Measurements from ENCODE around the gene SLC26A8. TPM values are rescaled to one million over a fixed set of nuclear protein-coding genes. Genes with fewer than 3 reads are reported as not detected.

SLC26A8 gene
- total and polyA plus RNA-seq, 8 donors: 0.12 to 0.58 (median 0.15) TPM; not detected in 4

DNA sequence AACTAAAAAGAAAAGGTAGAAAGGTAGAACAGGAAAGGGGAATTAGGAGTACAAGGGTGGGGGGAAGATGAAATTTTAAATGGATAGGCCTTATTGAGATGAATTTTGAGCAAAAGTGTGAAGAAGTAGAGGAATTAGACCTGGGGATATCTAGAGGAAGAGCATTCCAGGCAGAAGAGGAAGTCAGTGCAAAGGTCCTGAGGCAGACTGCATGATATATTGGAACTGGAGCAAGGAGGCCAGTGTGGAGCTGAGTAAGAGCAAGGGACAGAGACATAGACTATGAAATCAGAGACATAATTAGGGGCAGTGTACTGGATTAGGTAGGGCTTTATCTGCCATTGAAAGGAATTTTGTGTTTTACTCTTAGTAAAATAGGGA, 43.6 kb upstream of the SLC26A8 start:
- TF ChIP-seq POLR2AphosphoS5 (IDR thresholded peaks at IDR 0.05): no peak
- TF ChIP-seq EP300 (IDR thresholded peaks at IDR 0.05): no peak
- TF ChIP-seq, protein P1, sequence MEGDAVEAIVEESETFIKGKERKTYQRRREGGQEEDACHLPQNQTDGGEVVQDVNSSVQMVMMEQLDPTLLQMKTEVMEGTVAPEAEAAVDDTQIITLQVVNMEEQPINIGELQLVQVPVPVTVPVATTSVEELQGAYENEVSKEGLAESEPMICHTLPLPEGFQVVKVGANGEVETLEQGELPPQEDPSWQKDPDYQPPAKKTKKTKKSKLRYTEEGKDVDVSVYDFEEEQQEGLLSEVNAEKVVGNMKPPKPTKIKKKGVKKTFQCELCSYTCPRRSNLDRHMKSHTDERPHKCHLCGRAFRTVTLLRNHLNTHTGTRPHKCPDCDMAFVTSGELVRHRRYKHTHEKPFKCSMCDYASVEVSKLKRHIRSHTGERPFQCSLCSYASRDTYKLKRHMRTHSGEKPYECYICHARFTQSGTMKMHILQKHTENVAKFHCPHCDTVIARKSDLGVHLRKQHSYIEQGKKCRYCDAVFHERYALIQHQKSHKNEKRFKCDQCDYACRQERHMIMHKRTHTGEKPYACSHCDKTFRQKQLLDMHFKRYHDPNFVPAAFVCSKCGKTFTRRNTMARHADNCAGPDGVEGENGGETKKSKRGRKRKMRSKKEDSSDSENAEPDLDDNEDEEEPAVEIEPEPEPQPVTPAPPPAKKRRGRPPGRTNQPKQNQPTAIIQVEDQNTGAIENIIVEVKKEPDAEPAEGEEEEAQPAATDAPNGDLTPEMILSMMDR (IDR thresholded peaks at IDR 0.05): no peak
- TF ChIP-seq POLR2A (IDR thresholded peaks at IDR 0.05): no peak
- Histone ChIP-seq H3K4me3 (no peak overlapping the region), H3K9me3 (no peaks in the 10 kb centered on the region), H3K27ac (peak overlapping the region in 1 of 5 donors; percentile 57), H3K36me3 (peaks cover 0 to 3% (median 0%) of the 10 kb centered on the region in 4 donors), H3K27me3 (no peaks in the 10 kb centered on the region), H3K4me1 (peaks cover 45 to 99% (median 70%) of the 10 kb centered on the region in 4 donors)
- no peak for DNase-seq
- intact Hi-C loops (cut with DNase I; ENCODE audit: low total_unique reads): no loop called here

DNA sequence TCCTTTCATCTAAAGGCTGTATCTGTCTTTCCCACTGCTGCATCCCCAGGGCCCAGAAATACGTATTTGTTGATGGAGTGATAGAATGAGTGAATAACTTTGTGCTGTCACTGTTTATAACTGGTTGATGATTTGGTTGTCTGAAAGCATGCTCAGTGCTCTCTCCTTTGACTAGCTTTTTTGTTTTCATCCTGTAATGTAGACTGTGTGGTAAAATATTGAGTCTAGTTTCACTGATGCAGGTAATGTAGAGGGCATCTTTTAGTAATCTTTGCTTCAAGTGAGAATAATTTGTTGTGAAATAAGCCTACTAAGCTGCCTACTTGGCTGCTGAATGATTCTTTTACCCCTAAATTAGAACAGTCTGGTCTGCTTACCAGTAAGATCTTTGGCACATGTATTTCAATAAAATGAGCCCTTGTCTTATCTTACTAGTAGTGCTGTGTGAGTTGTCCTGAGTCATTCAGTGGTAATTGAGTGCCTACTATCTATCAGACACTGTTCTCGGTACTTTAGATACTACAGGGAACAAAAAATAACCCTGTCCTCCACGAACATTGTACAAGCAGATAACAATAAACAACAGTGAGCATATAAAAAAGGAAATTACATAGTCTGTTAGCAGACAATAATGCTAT, 43.1 kb upstream of the SLC26A8 start:
- Histone ChIP-seq H3K4me1 (peaks cover 45 to 99% (median 73%) of the 10 kb centered on the region in 4 donors), H3K36me3 (peaks cover 0 to 8% (median 0%) of the 10 kb centered on the region in 4 donors), H3K27ac (peak overlapping the region in 3 of 5 donors; percentile 12 to 57 (median 42)), H3K4me3 (no peak overlapping the region), H3K27me3 (no peaks in the 10 kb centered on the region), H3K9me3 (no peaks in the 10 kb centered on the region)
- DNase-seq: no peak
- intact Hi-C loops (cut with DNase I; ENCODE audit: low total_unique reads): no loop called here
- TF ChIP-seq EP300 (IDR thresholded peaks at IDR 0.05): no peak
- no peak for TF ChIP-seq POLR2AphosphoS5 (IDR thresholded peaks at IDR 0.05)
- TF ChIP-seq, protein P1 (IDR thresholded peaks at IDR 0.05): no peak
- no peak for TF ChIP-seq POLR2A (IDR thresholded peaks at IDR 0.05)
- WGBS, 5 donors: 39 to 59% (median 50%) methylated on average over 3 of the region's 3 CpGs

DNA sequence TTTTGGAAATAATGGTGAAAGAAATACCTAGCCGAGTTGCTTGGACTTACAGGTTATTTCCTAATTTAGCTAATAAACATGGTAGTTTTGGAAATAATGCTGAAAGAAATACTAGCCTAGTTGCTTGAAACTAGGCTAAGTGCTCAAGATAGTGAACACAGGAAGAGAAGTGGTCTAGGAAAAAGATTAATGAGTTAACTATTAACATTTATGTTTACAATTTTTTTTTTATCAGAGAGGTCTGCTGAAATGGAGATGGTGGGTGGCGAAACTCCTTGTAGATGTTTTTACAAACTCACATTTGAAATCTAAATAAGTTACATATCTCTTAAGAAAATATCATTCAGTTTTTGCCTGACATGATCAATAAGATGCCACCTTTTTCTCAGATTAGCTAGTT, 42.4 kb upstream of the SLC26A8 start:
- Histone ChIP-seq H3K27me3 (no peaks in the 10 kb centered on the region), H3K4me1 (peaks cover 47 to 96% (median 74%) of the 10 kb centered on the region in 4 donors), H3K36me3 (peaks cover 0 to 8% (median 3%) of the 10 kb centered on the region in 4 donors), H3K9me3 (no peaks in the 10 kb centered on the region), H3K4me3 (no peak overlapping the region), H3K27ac (peak overlapping the region in 3 of 5 donors; percentile 40 to 57 (median 42))
- TF ChIP-seq EP300 (IDR thresholded peaks at IDR 0.05): no peak
- TF ChIP-seq POLR2AphosphoS5 (IDR thresholded peaks at IDR 0.05): no peak
- no peak for TF ChIP-seq POLR2A (IDR thresholded peaks at IDR 0.05)
- TF ChIP-seq, protein P1 (IDR thresholded peaks at IDR 0.05): no peak
- DNase-seq: peak in 1 of 2 donors; percentile 32
- WGBS, 5 donors: 30 to 56% (median 48%) methylated on average over 2 of the region's 2 CpGs
- intact Hi-C loops (cut with DNase I; ENCODE audit: low total_unique reads): no loop called here

DNA sequence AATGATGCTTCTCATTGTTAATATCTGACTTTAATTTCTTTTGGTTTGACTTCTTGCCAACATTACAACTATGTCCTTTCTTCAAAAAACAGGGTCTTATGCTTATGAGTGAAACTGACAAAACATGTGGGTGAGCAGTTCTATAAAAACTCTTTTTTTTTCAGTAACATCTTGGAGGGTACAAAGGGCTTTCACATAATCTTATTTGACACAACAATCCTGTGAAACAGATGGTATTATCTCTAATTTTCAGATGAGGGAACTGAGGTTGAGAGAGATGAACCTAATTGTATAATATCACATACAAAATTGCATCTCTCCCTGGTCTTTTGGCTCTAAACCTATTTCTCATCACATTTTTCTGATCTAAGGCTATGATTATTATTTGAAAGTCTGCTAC, 41.5 kb upstream of the SLC26A8 start:
- H3K36me3 ChIP-seq: peaks cover 0 to 8% (median 5%) of the 10 kb centered on the region in 4 donors
- H3K27ac ChIP-seq: no peak overlapping the region
- DNase-seq: no peak
- peaks cover 43 to 95% (median 71%) of the 10 kb centered on the region in 4 donors for H3K4me1 ChIP-seq
- H3K9me3 ChIP-seq: no peaks in the 10 kb centered on the region
- TF ChIP-seq, protein P1 (IDR thresholded peaks at IDR 0.05): no peak
- TF ChIP-seq EP300 (IDR thresholded peaks at IDR 0.05): no peak
- TF ChIP-seq POLR2A (IDR thresholded peaks at IDR 0.05): no peak
- TF ChIP-seq POLR2AphosphoS5 (IDR thresholded peaks at IDR 0.05): no peak
- no peaks in the 10 kb centered on the region for H3K27me3 ChIP-seq
- intact Hi-C loops (cut with DNase I; ENCODE audit: low total_unique reads): no loop called here
- no peak overlapping the region for H3K4me3 ChIP-seq

Measured in stomach (tissue), 9 donors.